PC-3 (cell line): ENCODE measurements around the gene CORO1C. TPM values are rescaled to one million over a fixed set of nuclear protein-coding genes. Genes with fewer than 3 reads are reported as not detected.

ENCODE experiments used
- ATAC-seq: fragments of 200-7000 bp; cut with Tn5 transposase; 2 replicates; pipeline ENCODE4 v1.9.1; 2020; ENCODE audit warnings: mild to moderate bottlenecking, moderate library complexity
- BruUV-seq: library from RNA; stranded (reverse); fragments of 400-500 nt; replicated peaks from 2 replicates; lab custom pipeline; 2021; lab: Mats Ljungman, UMichigan
- CTCF ChIA-PET: fragments of 300-600 bp; sonication (Branson Sonifier 250); formaldehyde crosslinking; loops from one replicate; lab custom pipeline; 2022; ENCODE audit warnings: antibody characterized with exemption; lab: Charles Lee
- POLR2A ChIA-PET: fragments of 300-600 bp; sonication (Branson Sonifier 250); formaldehyde crosslinking; loops from one replicate; lab custom pipeline; 2022; ENCODE audit warnings: antibody characterized with exemption; ENCODE audit not compliant: unreplicated experiment; lab: Charles Lee
- DNase-seq: peaks from one replicate; pipeline ENCODE4 v3.0.0-alpha.2; 2015
- H2AFZ ChIP-seq: fragments of 300-600 bp; sonication (generic); 2 replicates; pipeline ENCODE4 v1.6.0; 2016; ENCODE audit warnings: antibody characterized with exemption, low read length
- H3F3A ChIP-seq: fragments of 300-600 bp; sonication (generic); one replicate; pipeline ENCODE4 v1.6.0; 2017; ENCODE audit warnings: antibody characterized with exemption, low read length, control low read depth, mild to moderate bottlenecking; ENCODE audit not compliant: unreplicated experiment
- H3K27ac ChIP-seq: fragments of 300-600 bp; sonication (generic); 2 replicates; pipeline ENCODE4 v1.5.1; 2016; ENCODE audit warnings: mild to moderate bottlenecking, low read length
- H3K27me3 ChIP-seq: fragments of 300-600 bp; sonication (generic); 2 replicates; pipeline ENCODE4 v1.6.1; 2016; ENCODE audit warnings: low read length, mixed read lengths
- H3K36me3 ChIP-seq: fragments of 300-600 bp; sonication (generic); 2 replicates; pipeline ENCODE4 v1.6.1; 2016; ENCODE audit warnings: low read depth, mixed run types, low read length, mixed read lengths
- H3K4me1 ChIP-seq: fragments of 300-600 bp; sonication (generic); 2 replicates; pipeline ENCODE4 v1.5.1; 2016; ENCODE audit warnings: low read length; ENCODE audit not compliant: insufficient read depth
- H3K4me2 ChIP-seq: fragments of 300-600 bp; sonication (generic); 2 replicates; pipeline ENCODE4 v1.6.0; 2016; ENCODE audit warnings: low read length
- H3K4me3 ChIP-seq: fragments of 300-600 bp; sonication (generic); 2 replicates; pipeline ENCODE4 v1.5.1; 2016; ENCODE audit warnings: mild to moderate bottlenecking, low read length, mixed read lengths
- H3K79me2 ChIP-seq: fragments of 300-600 bp; sonication (generic); 2 replicates; pipeline ENCODE4 v1.6.1; 2017; ENCODE audit warnings: low read length, mixed read lengths
- H3K9ac ChIP-seq: fragments of 300-600 bp; sonication (generic); 2 replicates; pipeline ENCODE4 v1.6.0; 2016; ENCODE audit warnings: mild to moderate bottlenecking, low read length
- H3K9me2 ChIP-seq: fragments of 300-600 bp; sonication (generic); replicated peaks from 2 replicates; pipeline ENCODE4 v1.6.1; 2016; ENCODE audit warnings: mixed run types, low read length, mixed read lengths
- H3K9me3 ChIP-seq: fragments of 300-600 bp; sonication (generic); 2 replicates; pipeline ENCODE4 v1.6.1; 2016; ENCODE audit warnings: low read length, mixed read lengths
- H4K20me1 ChIP-seq: fragments of 300-600 bp; sonication (generic); 2 replicates; pipeline ENCODE4 v1.6.1; 2016; ENCODE audit warnings: low read length, mixed read lengths
- CTCF ChIP-seq: fragments of 300-600 bp; sonication (generic); conservative IDR thresholded peaks from 2 replicates; pipeline ENCODE4 v1.5.1; 2017; ENCODE audit warnings: antibody characterized with exemption, low read depth, mild to moderate bottlenecking, low read length
- EZH2 ChIP-seq: fragments of 300-600 bp; sonication (generic); IDR thresholded peaks from one replicate; pipeline ENCODE4 v1.6.1; 2017; ENCODE audit warnings: antibody characterized with exemption, mild to moderate bottlenecking, low read length; ENCODE audit not compliant: unreplicated experiment
- EZH2phosphoT487 ChIP-seq: fragments of 300-600 bp; sonication (generic); IDR thresholded peaks from 2 replicates; pipeline ENCODE4 v1.6.1; 2018; ENCODE audit warnings: mild to moderate bottlenecking, antibody characterized with exemption, low read length, borderline replicate concordance
- intact Hi-C: fragments of 100-400 bp; cut with micrococcal nuclease; formaldehyde crosslinking; loops from 2 replicates; pipeline ENCODE4 v1.9.0; 2023
- total RNA-seq: library from RNA; depleted of rRNA; stranded (reverse); fragments of >200 nt; gene quantifications from 2 replicates; pipeline ENCODE4 v1.2.3, GENCODE V29; 2014

CORO1C gene
- total RNA-seq, 1 experiment from 2014 or later, result 179 TPM

DNA sequence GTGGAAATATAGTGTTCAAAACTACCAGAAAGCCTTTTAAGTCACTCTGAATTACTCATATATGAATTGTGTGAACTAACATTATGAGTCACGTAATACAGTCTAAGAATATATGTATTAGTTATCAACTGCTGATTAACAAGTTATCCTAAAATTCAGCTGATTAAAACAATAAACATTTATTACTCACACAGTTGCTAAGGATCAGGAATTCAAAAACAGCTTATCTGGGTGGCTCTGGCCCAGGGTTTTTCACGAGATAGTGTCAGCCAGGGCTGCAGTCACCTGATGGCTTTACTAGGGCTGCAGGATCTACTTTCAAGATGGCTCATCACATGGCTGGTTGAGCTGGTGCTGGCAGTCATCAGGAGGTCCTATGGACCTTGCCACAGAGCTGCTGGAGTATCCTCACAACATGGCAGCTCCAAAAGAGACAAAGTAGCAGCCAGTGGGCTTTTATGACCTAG lies 36.5 kb downstream of the CORO1C start:
- Histone ChIP-seq H2AFZ (no peak overlapping the region), H3K4me3 (no peak overlapping the region), H3K9ac (peak overlapping the region; percentile 50; the same call in 1 of the 2 replicates), H3K27me3 (no peaks in the 10 kb centered on the region), H3K4me2 (peak overlapping the region; percentile 51), H4K20me1 (0 out of 2 replicates have a peak, but pooled peaks cover 5% of the 10 kb centered on the region), H3K36me3 (peaks cover 48% of the 10 kb centered on the region), H3K9me2 (no peaks in the 10 kb centered on the region), H3K9me3 (no peaks in the 10 kb centered on the region), H3K27ac (peak overlapping the region; percentile 89), H3K4me1 (peaks cover 77% of the 10 kb centered on the region), H3K79me2 (peaks cover 91% of the 10 kb centered on the region), H3F3A (peaks cover 28% of the 10 kb centered on the region)
- intact Hi-C loops, result no loop called here
- no TSS peak for BruUV-seq
- peak; percentile 69 for DNase-seq
- no peak for ATAC-seq
- CTCF ChIA-PET, result interaction anchor here (0.5 kb wide), 1 partner anchor 28 kb away, joined by 3 read pairs; no protein-coding TSS in a partner anchor
- POLR2A ChIA-PET, result no interaction called here
- TF ChIP-seq CTCF (no peak), EZH2 (no peak), EZH2phosphoT487 (no peak)

DNA sequence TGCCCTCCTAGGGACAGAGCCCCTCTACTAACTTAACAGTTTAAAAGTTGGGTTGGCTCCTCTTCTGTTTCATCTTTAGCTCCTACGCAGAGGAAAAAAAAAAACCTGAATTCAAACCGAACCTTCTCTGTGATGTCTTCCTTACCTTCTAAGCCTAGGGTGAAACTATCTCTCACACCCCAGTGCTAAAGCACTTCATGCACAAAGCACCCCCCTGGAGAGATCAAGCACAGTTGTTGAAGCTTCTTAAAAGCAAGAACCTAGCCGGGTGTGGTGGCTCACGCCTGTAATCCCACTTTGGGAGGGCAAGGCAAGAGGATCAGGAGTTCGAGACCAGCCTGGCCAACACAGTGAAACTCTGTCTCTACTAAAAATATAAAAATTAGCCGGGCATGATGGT lies 37.6 kb downstream of the CORO1C start:
- H3K9me2 ChIP-seq, result no peaks in the 10 kb centered on the region
- peaks cover 85% of the 10 kb centered on the region for H3K4me1 ChIP-seq
- peaks cover 91% of the 10 kb centered on the region for H3K79me2 ChIP-seq
- no peak for TF ChIP-seq EZH2
- TF ChIP-seq CTCF, result no peak
- no peak for TF ChIP-seq EZH2phosphoT487
- intact Hi-C loops, result no loop called here
- H3K27ac ChIP-seq, result peak overlapping the region; percentile 89; the same call in 1 of the 2 replicates
- ChIA-PET CTCF (no interaction called here), POLR2A (interaction anchor here (0.7 kb wide), 1 partner anchor 11 kb away, joined by 4 read pairs; no protein-coding TSS in a partner anchor)
- peaks cover 41% of the 10 kb centered on the region for H3K36me3 ChIP-seq
- no peak overlapping the region for H3K4me3 ChIP-seq
- peaks cover 28% of the 10 kb centered on the region for H3F3A ChIP-seq
- no peaks in the 10 kb centered on the region for H3K27me3 ChIP-seq
- no peak overlapping the region for H3K4me2 ChIP-seq
- 0 out of 2 replicates have a peak, but pooled peaks cover 5% of the 10 kb centered on the region for H4K20me1 ChIP-seq
- H3K9me3 ChIP-seq, result no peaks in the 10 kb centered on the region
- H2AFZ ChIP-seq, result no peak overlapping the region
- no TSS peak for BruUV-seq
- no peak overlapping the region for H3K9ac ChIP-seq
- no peak for ATAC-seq
- no peak for DNase-seq

DNA sequence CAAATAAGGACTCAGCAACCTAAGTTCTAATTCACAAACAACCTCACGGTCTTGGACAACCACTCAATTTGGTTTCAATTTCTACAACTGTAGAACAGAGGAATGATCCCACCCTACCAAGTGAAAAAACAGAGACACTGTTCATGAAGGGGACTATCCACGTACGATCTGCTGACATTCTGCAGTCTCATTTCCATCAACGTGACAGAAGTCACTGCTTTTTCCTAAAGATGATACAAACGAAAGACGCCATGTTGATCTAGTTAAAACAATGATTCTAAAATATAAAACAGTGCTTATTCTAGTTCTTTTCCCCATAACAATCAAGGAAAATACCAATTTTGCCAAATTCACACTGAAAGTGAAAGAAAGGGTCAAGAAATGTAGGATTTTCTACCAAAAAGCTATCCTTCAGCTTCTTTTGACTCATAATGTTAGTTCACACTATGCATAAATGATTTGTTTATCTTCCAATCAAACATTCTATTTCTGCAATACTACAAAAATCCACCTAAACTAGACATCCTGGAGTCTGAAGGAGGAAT lies 38.1 kb downstream of the CORO1C start:
- H3K36me3 ChIP-seq, result peaks cover 39% of the 10 kb centered on the region
- TF ChIP-seq CTCF (no peak), EZH2phosphoT487 (no peak), EZH2 (no peak)
- H4K20me1 ChIP-seq, result 0 out of 2 replicates have a peak, but pooled peaks cover 5% of the 10 kb centered on the region
- POLR2A ChIA-PET, result interaction anchor here (0.7 kb wide), 1 partner anchor 12 kb away, joined by 4 read pairs; no protein-coding TSS in a partner anchor
- no peak overlapping the region for H3K4me2 ChIP-seq
- peaks cover 91% of the 10 kb centered on the region for H3K79me2 ChIP-seq
- H3K9me3 ChIP-seq, result no peaks in the 10 kb centered on the region
- intact Hi-C loops, result no loop called here
- no peak overlapping the region for H3K4me3 ChIP-seq
- H3K9me2 ChIP-seq, result no peaks in the 10 kb centered on the region
- no peak for ATAC-seq
- CTCF ChIA-PET, result no interaction called here
- H2AFZ ChIP-seq, result no peak overlapping the region
- H3K9ac ChIP-seq, result no peak overlapping the region
- H3F3A ChIP-seq, result peaks cover 28% of the 10 kb centered on the region
- no peaks in the 10 kb centered on the region for H3K27me3 ChIP-seq
- BruUV-seq, result no TSS peak
- H3K4me1 ChIP-seq, result peaks cover 85% of the 10 kb centered on the region
- DNase-seq, result no peak
- peak overlapping the region; percentile 89; the same call in 1 of the 2 replicates for H3K27ac ChIP-seq
